Fibroblast of gingiva (primary cell): ENCODE data around the gene C18orf54.
"Not testable (repeated sequence)": the region's sequence is repeated elsewhere in the genome, so short reads cannot be mapped to it uniquely, and the experiment has no call there.

Source experiments
- DNase-seq: peaks from one replicate; pipeline ENCODE4 v3.0.0-alpha.2; 2011; ENCODE audit warnings: low read depth

C18orf54 gene

GRCh38 chr18:54386800-54387495 is 29.2 kb downstream of the C18orf54 start:
- not testable (repeated sequence) for DNase-seq

- DNase-seq: no peak
Measured at GRCh38 chr18:54387631-54388030, 29.9 kb downstream of the C18orf54 start.

- DNase-seq: peak; percentile 70
Measured at GRCh38 chr18:54388203-54389142, 30.8 kb downstream of the C18orf54 start.

- no peak for DNase-seq
Measured at GRCh38 chr18:54389143-54389505, 31.4 kb downstream of the C18orf54 start.

GRCh38 chr18:54390838-54391237 is 33.1 kb downstream of the C18orf54 start:
- DNase-seq: no peak

GRCh38 chr18:54392543-54393023 is 34.9 kb downstream of the C18orf54 start:
- peak; percentile 44 for DNase-seq

- DNase-seq: no peak
Measured at GRCh38 chr18:54393648-54394294, 36.1 kb downstream of the C18orf54 start.

GRCh38 chr18:54396760-54397159 is 39.1 kb downstream of the C18orf54 start:
- no peak for DNase-seq

GRCh38 chr18:54405290-54405689 is 47.6 kb downstream of the C18orf54 start:
- DNase-seq: no peak

GRCh38 chr18:54411781-54412180 is 54.1 kb downstream of the C18orf54 start:
- no peak for DNase-seq

GRCh38 chr18:54415086-54415485 is 57.4 kb downstream of the C18orf54 start:
- DNase-seq: no peak

- DNase-seq: peak; percentile 75
Measured at GRCh38 chr18:54416436-54416835, 58.7 kb downstream of the C18orf54 start.

- no peak for DNase-seq
Measured at GRCh38 chr18:54423831-54424230, 66.1 kb downstream of the C18orf54 start.

GRCh38 chr18:54426085-54426665 is 68.5 kb downstream of the C18orf54 start:
- no peak for DNase-seq
